GM19467 (cell line): ENCODE data around the gene CST9.
A peak's percentile ranks its signal among the peaks of the same experiment; 100 is the strongest.
"Not testable (repeated sequence)": the region's sequence is repeated elsewhere in the genome, so short reads cannot be mapped to it uniquely, and the experiment has no call there.

Source experiments
- ATAC-seq: cut with Tn5 transposase; IDR thresholded peaks from one replicate; pipeline ENCODE4 v1.9.1; 2021; ENCODE audit warnings: mild to moderate bottlenecking, moderate library complexity; ENCODE audit not compliant: unreplicated experiment

The CST9 gene

DNA sequence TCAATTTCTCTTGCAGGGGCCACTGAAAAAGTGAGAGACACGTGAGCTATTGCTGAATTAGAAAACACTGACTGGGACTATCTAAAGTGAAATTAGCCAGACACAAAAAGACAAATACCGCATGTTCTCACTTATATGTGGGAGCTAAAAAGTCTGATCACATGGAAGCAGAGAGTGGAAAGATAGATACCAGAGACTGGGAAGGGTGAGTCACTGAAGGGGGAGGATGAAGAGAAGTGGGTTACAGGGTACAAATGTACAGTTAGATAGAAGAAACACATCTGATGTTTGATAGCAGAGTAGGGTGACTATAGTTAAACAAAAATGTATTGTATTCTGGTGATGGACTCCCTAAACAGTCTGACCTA is 18.6 kb upstream of the CST9 start:
- ATAC-seq, result no peak

DNA sequence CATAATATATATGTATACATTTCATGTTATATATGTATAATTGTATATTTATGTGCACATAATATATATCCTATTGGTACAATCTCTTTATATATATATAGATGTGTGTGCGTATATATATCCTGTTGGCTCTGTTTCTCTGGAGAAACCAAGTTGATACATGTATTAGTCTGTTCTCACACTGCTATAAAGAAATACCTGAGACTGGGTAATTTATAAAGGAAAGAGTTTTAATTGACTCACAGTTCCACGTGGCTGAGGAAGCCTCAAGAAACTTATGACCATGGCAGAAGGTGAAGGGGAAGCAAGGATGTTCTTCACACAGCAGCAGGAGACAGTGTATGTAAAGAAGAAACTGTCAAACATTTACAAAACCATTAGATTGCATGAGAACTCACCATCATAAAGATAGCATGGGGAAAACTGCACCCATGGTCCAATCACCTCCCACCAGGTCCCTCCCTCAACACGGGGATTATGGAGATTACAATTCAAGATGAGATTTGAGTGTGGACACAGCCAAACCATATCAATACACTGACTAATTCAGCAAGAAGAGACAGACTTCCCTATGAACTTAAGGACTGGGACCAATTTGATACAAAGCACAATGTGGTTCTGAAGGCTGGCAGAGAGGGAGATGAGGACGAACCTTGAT is 18.1 kb upstream of the CST9 start:
- ATAC-seq, result no peak

DNA sequence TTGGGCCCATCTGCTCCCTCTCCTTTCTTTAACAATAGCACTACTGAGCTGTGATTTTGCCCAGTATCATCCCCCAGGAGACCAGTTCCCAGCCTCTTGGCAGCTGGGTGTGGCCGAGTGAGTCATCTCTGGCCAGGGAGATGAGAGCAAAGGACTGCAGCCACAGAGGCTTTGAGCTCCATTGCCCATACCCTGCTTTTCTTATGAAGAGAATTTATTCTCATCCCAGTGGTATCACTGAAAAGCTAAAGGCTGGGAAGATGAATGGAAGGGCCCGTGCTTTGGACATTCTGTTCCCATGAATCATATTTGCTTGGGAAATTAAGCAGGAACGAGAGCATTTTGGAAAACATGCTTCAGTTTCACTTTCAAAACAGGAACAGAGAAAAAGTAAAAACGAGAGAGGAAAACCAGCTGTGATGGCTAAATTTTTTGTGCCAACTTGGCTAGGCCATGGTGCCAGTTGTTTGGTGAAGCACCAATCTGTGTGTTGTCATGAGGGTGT is 17.2 kb upstream of the CST9 start:
- no peak for ATAC-seq

DNA sequence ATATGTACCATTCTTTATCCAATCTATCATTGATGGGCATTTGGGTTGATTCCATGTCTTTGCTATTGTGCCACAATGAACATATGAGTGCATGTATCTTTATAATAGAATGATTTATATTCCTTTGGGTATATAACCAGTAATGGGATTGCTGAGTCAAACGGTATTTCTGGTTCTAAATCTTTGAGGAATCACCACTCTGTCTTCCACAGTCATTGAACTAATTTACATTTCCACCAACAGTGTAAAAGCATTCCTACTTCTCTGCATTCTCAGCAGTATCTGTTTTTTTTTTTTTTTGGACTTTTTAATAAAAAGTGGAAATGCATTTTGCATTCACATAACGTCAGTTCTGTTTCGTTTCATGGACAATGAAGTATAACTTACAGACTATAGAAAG is 16.7 kb upstream of the CST9 start:
- ATAC-seq, result not testable (repeated sequence)

DNA sequence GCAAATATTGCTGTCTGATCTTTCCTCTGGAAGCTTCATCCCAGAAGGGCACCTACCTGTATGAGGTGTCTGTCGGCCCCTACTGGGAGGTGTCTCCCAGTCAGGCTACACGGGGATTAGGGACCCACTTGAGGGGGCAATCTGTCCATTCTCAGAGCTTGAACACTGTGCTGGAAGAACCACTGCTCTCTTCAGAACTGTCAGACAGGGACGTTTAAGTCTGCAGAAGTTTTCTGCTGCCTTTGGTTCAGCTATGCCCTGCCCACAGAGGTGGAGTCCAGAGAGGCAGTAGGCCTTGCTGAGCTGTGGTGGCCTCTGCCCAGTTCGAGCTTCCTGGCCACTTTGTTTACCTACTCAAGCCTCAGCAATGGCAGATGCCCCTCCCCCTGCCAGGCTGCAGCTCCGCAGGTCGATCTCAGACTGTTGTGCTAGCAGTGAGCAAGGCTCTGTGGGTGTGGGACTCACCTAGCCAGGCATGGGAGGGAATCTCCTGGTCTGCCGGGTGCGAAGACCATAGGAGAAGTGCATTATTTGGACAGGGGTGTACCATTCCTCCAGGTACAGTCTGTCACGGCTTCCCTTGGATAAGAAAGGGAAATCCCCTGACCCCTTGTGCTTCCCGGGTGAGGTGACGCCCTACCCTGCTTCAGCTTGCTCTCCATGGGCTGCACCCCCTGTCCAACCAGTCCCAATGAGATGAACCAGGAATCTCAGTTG is 15.1 kb upstream of the CST9 start:
- ATAC-seq, result not testable (repeated sequence)

DNA sequence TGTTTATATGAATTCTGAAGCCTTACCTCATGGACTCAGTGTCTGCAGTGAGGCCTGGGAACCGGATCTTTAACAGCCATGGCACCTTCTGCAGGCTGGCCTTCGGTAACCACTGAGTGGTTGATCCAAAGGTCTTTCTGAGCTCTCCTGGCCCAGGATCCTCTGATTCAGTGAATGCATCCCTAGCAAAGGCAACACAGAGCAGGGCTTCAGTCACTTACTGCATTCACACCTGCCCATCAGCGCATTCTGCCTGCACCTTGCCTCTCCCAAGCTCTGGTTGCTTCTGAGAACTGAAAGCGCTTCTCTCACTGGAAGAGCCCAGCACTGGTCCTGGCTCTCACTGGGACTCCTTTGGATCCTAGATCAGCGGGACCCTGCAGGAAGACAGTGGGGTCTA is 8.4 kb upstream of the CST9 start:
- ATAC-seq, result no peak

DNA sequence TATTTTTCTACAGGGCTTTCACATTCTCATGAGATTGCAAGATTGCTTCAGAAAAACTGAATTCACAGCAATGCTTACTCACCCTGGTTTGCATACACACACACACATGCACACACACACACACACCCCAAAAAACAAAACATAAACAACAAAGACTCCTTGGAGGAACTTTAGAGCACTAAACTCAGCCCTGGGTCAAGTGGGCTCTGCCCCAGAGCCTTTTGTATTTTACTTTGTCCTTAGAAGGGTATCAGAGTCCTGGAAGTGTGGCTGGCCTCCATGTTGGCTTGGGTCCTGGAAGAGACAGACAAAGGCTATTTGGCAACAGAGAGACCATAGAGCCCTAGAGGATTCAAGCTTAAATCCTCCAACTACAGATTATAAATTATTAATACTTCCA is 8.0 kb upstream of the CST9 start:
- ATAC-seq, result no peak

DNA sequence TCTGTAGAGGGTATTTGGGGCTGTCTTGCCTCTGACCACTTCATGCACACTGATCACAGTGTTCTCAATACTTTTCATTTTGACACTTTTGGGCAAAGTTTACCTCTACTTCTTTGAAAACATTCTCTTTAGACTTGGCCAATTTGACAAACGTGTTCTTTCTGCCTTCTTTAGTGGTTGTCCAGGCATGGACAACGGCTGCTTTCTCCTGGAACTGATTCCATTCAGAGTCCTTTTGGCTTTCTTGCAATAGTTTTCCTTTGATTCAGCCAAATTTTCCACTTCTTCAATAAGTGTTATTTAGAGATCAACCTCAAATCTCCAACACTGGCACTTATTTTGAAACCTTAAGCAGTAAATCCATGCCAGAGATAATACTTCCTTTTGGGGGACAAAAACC is 6.7 kb upstream of the CST9 start:
- ATAC-seq, result no peak

DNA sequence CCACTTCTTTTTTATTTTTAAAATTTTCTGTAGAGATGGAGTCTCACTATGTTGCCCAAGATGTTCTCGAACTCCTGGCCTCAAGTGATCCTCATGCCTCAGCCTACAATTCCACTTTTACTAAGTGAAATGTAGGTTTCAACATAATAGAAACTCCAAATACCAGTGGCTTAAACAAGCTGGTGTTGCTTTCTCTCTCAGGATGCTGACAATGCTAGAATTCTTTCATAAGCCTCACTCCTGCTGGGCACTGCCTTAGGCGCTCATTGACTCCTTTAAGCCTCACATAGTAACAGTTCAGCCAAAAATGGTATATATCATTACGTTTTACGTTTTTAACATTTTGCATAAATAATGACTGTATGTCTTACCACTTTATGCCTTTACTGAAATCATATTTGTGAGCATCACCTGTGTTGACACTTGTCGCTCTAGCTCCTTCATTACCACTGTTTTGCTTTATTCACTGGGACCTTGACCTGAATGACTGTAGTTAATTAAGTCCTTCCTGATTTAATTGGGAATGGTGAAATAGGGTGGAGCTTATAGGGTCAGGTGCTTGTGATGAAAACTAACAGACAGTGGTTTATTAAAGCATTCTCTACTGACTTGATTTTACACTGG is 3.9 kb upstream of the CST9 start:
- ATAC-seq, result no peak

DNA sequence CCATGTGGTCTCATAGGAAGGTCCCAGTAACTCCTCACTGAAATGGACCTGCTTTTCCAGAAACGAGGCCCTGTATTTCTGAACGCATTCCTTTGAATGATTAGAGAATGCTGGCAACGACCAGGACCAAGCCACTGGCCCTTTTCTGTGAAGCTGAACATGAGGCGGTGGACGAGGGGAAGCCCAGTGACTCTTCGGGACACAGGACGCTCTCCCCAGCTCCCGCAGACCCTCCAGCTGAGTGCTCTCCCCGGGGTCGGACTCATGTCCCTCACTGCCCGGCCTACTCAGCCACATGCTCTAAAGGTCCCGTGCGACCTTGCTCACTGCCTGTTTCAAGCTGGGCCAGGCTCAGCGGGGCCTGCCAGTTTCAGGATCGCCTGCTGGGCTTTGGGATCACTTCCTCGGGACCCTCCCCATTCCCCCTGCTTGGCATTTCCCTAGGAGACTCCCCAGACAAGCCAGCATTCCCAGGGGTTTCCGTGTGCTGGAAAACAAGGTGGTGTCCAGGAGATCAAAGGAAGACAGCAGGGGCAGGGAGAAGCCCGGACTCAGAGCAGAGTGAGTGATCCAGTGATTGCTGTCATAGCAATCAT is 2.6 kb upstream of the CST9 start:
- ATAC-seq, result no peak

DNA sequence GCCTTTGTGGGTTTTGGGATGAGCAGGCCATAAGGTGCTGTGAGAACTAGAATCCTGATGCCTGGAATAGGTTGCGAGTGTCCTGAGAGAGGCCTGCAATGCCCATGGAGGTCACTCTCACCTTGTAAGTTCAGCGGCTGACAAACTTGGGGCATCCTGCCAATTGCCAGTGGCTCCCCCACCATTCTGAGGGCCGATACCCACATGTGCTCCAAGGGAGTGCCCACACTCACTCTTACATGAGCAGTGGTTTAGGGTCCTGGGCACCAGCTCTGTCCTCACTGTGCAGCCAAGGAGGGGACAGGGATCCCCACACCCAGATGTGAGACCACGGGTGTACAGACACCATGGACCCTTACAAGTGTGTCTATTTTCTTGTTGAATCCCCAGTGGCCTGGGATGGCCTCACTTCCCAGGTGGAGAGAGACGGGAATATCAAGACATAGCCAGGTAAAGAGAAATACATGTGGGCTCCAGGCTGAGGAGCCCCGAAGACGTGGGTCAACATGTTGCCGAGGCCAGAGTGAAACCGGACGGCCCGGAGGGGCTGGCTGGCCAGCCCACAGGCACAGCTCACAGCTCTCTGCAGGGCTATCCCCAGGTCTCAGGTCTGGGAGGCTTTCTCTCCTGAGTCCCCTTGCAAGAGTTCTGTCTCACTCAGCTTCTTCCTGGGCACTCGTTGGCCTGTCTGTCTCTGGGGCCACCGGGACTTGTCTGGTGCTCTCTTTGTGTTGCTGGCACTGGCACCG is 2.0 kb upstream of the CST9 start:
- no peak for ATAC-seq

DNA sequence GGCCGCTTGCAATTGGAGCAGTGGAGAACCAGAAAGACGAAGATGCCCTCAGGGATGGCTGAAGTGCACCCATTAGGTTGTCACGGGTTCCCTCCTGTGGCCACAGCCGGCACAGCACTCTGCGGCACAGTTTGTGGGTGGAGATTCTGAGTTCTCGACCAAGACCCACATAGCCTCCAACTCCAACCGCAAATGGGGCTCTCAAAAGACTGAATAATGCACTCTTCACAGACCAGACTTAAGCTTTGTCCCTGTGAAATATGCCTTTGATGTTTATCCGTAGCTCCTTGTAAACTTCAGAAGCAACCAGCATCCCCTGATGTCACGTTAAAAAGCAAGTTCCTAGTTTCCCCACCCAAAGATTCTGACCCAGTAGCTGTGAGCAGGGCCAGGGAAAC is 934 bp upstream of the CST9 start:
- ATAC-seq, result peak; percentile 85

DNA sequence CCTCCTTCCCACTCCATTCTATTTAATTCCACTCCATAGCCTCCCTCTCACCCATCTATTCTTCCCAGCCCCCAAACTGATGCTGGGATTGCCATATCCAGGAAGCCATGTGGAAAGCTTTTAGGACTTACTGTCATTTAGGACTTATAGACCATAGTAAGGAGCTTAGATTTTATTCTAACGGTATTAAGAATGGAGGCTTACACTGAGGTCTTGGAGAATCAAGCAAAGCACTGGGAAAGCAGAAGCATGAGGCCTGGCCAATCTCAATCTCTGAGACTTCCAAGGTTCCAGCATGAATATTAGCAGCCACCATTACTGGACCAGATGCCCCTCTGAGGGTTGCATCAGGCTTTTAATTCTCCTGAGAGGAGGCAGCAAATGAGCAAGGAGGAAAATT is 1.4 kb downstream of the CST9 start:
- no peak for ATAC-seq

DNA sequence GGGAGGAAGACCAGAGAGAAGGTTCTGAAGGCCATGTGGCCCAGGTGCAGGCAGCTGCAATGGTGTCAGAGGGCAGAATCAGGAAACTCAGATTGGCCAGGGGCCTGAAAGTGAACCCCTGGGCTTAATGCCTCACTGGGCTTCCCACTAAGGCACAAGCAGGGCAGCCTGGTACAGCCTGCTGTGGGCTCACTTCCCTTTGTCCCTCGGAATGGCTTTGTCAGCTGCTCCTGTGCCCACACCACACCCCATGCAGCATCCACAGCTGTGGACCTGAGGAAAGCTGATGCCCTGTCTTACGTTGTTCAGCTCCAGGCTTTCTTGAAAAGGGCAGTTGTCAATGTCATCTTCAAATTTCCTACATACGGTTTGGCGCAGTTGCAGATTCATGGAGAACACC is 2.4 kb downstream of the CST9 start:
- no peak for ATAC-seq

DNA sequence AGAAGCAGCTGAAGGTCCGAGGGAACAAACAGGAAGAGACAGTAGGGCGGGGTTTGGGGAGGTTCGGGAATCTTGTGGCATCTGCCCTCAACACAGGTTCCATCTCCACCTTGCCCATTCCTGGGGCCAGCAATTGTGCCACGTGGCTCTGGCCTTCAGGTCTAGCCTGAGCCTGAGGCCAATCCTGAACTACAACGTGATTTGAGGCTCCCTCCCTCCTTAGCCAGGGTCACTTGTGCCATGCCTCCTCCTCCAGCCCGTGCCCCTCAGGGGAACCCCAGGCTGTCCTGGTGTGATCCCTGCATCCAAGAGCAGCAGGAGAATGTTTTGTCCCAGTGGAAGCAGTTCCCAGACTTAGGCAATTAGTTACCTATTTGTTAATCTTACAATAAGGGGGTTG is 3.0 kb downstream of the CST9 start:
- ATAC-seq, result no peak

DNA sequence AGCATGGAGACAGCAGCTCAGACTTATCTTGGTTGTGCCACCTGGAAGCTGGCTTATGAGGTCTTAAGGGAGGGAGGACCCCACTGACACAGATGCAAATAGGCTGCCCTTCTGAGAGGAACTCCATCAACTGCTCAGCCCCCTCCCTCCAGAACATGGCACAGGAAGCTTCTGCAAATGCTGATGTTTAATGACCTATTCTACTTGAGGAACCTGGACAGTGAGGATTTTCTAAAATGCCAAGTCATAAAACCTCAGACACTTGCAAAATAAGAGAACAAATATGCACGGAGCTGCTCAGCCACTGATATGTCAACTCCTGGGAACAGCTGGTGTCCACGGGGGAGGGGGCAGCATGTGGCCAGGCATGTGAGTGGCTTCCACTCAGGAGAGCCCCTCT is 3.5 kb downstream of the CST9 start:
- ATAC-seq, result no peak

DNA sequence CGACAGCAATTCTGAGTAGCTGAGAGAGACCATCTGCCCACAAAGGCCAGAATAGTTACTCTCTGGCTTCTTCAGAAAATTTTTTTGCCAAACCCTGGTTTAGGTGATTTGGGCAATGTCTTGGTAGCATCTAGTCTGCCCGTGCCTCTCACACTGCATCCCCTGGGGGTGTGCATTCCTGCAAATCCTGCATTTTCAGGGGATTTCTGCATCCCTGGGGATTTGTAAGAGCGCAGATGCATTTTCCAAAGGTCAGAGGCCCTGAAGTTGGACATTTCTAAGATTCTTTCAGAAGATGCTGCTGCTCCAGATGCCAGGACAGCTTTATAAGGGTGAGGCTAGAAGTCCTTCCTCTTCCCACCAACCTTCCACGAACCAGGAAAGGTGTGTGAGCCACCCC is 4.0 kb downstream of the CST9 start:
- no peak for ATAC-seq

DNA sequence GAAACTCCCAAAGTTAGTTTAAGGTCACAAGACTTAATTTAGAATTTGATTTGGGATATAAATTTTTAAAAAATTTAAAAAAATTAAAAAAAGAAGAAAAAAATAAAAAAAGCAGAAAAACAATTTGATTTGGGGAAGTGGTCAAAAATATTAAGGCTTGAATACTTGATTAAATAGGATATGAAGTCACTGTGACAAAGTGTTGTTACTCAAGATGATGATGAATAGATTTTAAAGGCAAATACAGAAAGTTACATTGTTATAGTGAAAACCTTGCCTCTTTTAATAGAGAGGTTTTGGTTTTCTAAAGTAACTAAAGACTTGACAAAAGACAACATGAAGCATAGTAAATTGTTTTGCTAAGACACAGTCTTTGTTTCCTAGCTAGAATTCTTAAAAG is 7.2 kb downstream of the CST9 start:
- no peak for ATAC-seq

DNA sequence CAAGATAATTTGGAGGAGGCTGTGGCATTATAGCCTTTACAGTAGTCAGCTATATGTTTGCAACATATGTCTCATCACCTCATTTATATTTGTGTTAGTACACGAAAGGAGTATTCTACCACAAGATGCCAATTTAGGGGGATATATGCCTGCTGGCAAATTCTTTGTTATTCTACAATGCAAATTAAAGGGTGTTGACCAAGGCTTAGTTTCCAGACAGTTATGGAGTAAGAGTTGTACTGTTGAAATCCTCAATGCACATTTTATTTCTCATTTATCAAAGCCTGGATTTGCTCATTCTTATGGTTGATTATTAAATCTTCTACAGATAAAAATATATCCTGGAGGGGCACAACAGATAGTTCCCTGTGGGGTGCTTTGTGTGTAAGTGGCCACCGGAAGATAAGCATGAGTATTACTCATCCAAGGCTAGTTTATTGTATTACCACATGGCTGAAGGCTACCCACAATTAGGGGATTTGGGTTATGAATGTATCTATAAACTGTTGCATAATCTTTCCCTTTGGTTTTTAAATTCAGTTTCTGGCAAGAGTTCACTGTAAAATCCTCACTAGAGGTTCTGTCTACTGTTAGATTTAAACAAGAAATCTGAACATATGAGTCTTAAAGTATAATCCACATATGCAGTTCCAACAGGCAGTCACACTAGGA is 9.0 kb downstream of the CST9 start:
- ATAC-seq, result no peak

DNA sequence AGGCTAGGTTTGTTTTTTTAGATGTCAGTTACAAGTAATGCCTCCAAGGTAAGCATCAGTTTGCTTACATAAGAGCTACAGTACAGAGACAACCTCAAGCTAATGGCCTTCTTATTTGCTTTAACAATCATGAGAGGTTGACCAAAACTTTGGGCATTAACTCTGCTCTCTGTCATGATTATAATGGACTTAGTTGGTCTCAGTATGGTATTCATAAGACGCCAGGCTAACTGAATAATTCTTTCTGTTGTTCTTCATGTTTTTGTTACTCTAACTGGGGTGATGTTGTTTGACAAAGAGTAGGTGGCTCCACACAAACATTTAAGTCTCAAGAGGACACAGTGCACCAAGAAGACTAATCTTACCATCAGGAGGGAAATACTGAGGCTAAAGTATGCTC is 9.8 kb downstream of the CST9 start:
- ATAC-seq, result no peak
